Naive thymus-derived CD4-positive, alpha-beta T cell (primary cell): ENCODE measurements around the gene PIEZO2. TPM values are rescaled to one million over a fixed set of nuclear protein-coding genes. Genes with fewer than 3 reads are reported as not detected.
"Not testable (repeated sequence)": the region's sequence is repeated elsewhere in the genome, so short reads cannot be mapped to it uniquely, and the experiment has no call there.

ENCODE experiments used
- ATAC-seq: fragments of 150-1000 bp; cut with Tn5 transposase; 2 replicates; pipeline ENCODE4 v1.10.0; 2021; ENCODE audit warnings: mild to moderate bottlenecking, moderate library complexity
- CTCF ChIA-PET: fragments of 350-600 bp; sonication (Branson Sonifier 250); formaldehyde crosslinking; loops from one replicate; lab custom pipeline; 2021; ENCODE audit warnings: antibody characterized with exemption; lab: Charles Lee
- POLR2A ChIA-PET: fragments of 350-600 bp; sonication (Branson Sonifier 250); formaldehyde crosslinking; loops from one replicate; lab custom pipeline; 2021; ENCODE audit warnings: antibody characterized with exemption, inconsistent platforms; lab: Charles Lee
- DNase-seq, 9 donors: peaks; one replicate each; pipeline versions ENCODE4 v3.0.0 to v3.0.0-alpha.2; 2020 to 2022; ENCODE audit warnings: mixed read lengths in 1 of 9
- H3K27ac ChIP-seq: one replicate; pipeline ENCODE4 v1.7.0; 2013; ENCODE audit warnings: mild to moderate bottlenecking, low read depth, low read length, moderate library complexity
- H3K27me3 ChIP-seq, 2 donors: one replicate each; pipeline ENCODE4 v1.7.0; 2013; ENCODE audit warnings: low read length in 2 of 2, mild to moderate bottlenecking in 2 of 2, moderate library complexity in 2 of 2; ENCODE audit not compliant: control insufficient read depth in 2 of 2, insufficient read depth in 2 of 2
- H3K36me3 ChIP-seq, 3 experiments: 1 replicate in 2 of 3; 2 replicates in 1 of 3; pipeline ENCODE4 v1.7.0; 2013; ENCODE audit warnings: low read length in 3 of 3, mild to moderate bottlenecking in 3 of 3, moderate library complexity in 1 of 3; ENCODE audit not compliant: insufficient read depth in 3 of 3, control insufficient read depth in 2 of 3
- H3K4me1 ChIP-seq, 2 donors: one replicate each; pipeline ENCODE4 v1.7.0; 2013; ENCODE audit warnings: low read length in 2 of 2, mild to moderate bottlenecking in 2 of 2, moderate library complexity in 1 of 2; ENCODE audit not compliant: control insufficient read depth in 2 of 2, insufficient read depth in 2 of 2
- H3K4me3 ChIP-seq: 2 replicates; pipeline ENCODE4 v1.7.0; 2013; ENCODE audit warnings: mild to moderate bottlenecking, low read length
- H3K9me3 ChIP-seq, 3 experiments: 1 replicate in 2 of 3; 2 replicates in 1 of 3; pipeline ENCODE4 v1.7.0; 2013; ENCODE audit warnings: low read length in 3 of 3; ENCODE audit not compliant: control insufficient read depth in 2 of 3
- H3K27ac Mint-ChIP-seq, 9 donors: one replicate each; pipeline ENCODE4 v1.8.0; 2020 to 2022; ENCODE audit warnings: mixed read lengths in 9 of 9, mild to moderate bottlenecking in 8 of 9, moderate library complexity in 5 of 9, inconsistent platforms in 2 of 9
- H3K27me3 Mint-ChIP-seq, 5 donors: one replicate each; pipeline ENCODE4 v1.8.0; 2021 to 2022; ENCODE audit warnings: mixed read lengths in 5 of 5, mild to moderate bottlenecking in 1 of 5
- H3K36me3 Mint-ChIP-seq, 5 donors: one replicate each; pipeline ENCODE4 v1.8.0; 2020 to 2022; ENCODE audit warnings: mixed read lengths in 5 of 5, mild to moderate bottlenecking in 3 of 5, inconsistent platforms in 1 of 5
- H3K4me1 Mint-ChIP-seq, 7 donors: one replicate each; pipeline ENCODE4 v1.8.0; 2020 to 2022; ENCODE audit warnings: mixed read lengths in 7 of 7, mild to moderate bottlenecking in 3 of 7, inconsistent platforms in 1 of 7
- H3K4me3 Mint-ChIP-seq, 10 donors: one replicate each; pipeline ENCODE4 v1.8.0; 2020 to 2022; ENCODE audit warnings: mild to moderate bottlenecking in 10 of 10, mixed read lengths in 10 of 10, moderate library complexity in 6 of 10, inconsistent platforms in 2 of 10
- H3K9me3 Mint-ChIP-seq, 11 donors: one replicate each; pipeline ENCODE4 v1.8.0; 2020 to 2022; ENCODE audit warnings: mixed read lengths in 11 of 11, mild to moderate bottlenecking in 4 of 11, inconsistent platforms in 1 of 11, moderate library complexity in 1 of 11
- intact Hi-C, 2 donors: fragments of 100-400 bp; cut with micrococcal nuclease; formaldehyde crosslinking; loops; one replicate each; pipeline ENCODE4 v1.15.1; 2023
- polyA plus RNA-seq, 2 donors: library from polyadenylated mRNA; unstranded; fragments of 300-500 nt; fragmentation: Illumina TruSeq; gene quantifications; one replicate each; pipeline ENCODE4 v1.2.3, GENCODE V29; 2021
- total RNA-seq, 6 experiments: library from RNA in 5 of 6; stranded (reverse) in 5 of 6; gene quantifications; 1 replicate in 5 of 6; 2 replicates in 1 of 6; pipeline ENCODE4 v1.2.3 and lab custom pipeline; 2021 to 2026

The PIEZO2 gene
- total and polyA plus RNA-seq, 7 experiments from 2014 or later = not detected

GRCh38 chr18:10916865-10917264 is 232.5 kb downstream of the PIEZO2 start:
- Mint-ChIP-seq H3K4me1 (no peaks in the 10 kb centered on the region), H3K27me3 (peaks cover 0 to 8% (median 0%) of the 10 kb centered on the region in 5 donors), H3K4me3 (no peak overlapping the region), H3K36me3 (no peaks in the 10 kb centered on the region), H3K27ac (no peak overlapping the region), H3K9me3 (no peaks in the 10 kb centered on the region)
- H3K27me3 ChIP-seq = no peaks in the 10 kb centered on the region
- no peaks in the 10 kb centered on the region for H3K9me3 ChIP-seq
- no peak for ATAC-seq
- no peaks in the 10 kb centered on the region for H3K4me1 ChIP-seq
- CTCF ChIA-PET = no interaction called here
- DNase-seq = no peak
- intact Hi-C loops = no loop called here
- H3K27ac ChIP-seq = no peak overlapping the region
- H3K4me3 ChIP-seq = no peak overlapping the region
- POLR2A ChIA-PET = no interaction called here
- H3K36me3 ChIP-seq = no peaks in the 10 kb centered on the region

DNA sequence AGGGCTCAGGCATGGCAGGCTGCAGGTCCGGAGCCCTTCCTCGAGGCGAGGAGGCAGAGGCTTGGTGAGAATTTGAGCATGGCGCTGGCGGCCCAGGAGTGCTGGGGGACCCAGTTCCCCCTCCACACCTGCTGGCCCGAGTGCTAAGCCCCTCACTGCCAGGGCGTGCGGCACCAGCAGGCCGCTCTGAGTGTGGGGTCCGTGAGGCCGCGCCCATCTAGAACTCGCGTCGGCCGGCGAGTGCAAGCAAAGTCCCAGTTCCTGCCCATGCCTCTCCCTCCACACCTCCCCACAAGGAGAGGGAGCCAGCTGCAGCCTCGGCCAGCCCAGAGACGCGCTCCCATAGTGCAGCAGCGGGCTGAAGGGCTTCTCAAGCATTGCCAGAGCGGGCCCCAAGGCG is 233.0 kb downstream of the PIEZO2 start:
- Mint-ChIP-seq H3K4me3 (no peak overlapping the region), H3K9me3 (no peaks in the 10 kb centered on the region), H3K4me1 (no peaks in the 10 kb centered on the region), H3K36me3 (no peaks in the 10 kb centered on the region), H3K27ac (no peak overlapping the region), H3K27me3 (peaks cover 0 to 8% (median 0%) of the 10 kb centered on the region in 5 donors)
- no peaks in the 10 kb centered on the region for H3K27me3 ChIP-seq
- no peaks in the 10 kb centered on the region for H3K4me1 ChIP-seq
- ATAC-seq = no peak
- H3K27ac ChIP-seq = no peak overlapping the region
- no peaks in the 10 kb centered on the region for H3K9me3 ChIP-seq
- no peaks in the 10 kb centered on the region for H3K36me3 ChIP-seq
- intact Hi-C loops = no loop called here
- ChIA-PET CTCF (no interaction called here), POLR2A (interaction anchor here (0.6 kb wide), 1 partner anchor 15 kb away, joined by 3 read pairs; no protein-coding TSS in a partner anchor)
- no peak overlapping the region for H3K4me3 ChIP-seq
- DNase-seq = no peak

GRCh38 chr18:10915748-10916147 is 233.6 kb downstream of the PIEZO2 start:
- CTCF ChIA-PET, ATAC-seq, DNase-seq, H3K4me3 ChIP-seq, intact Hi-C loops, H3K36me3 Mint-ChIP-seq, H3K4me3 Mint-ChIP-seq, H3K4me1 ChIP-seq, H3K27me3 ChIP-seq, H3K36me3 ChIP-seq, H3K9me3 Mint-ChIP-seq, H3K9me3 ChIP-seq, H3K27ac Mint-ChIP-seq, H3K27me3 Mint-ChIP-seq, H3K27ac ChIP-seq, H3K4me1 Mint-ChIP-seq: not testable (repeated sequence)
- POLR2A ChIA-PET = interaction anchor here (0.6 kb wide), 1 partner anchor 16 kb away, joined by 3 read pairs; no protein-coding TSS in a partner anchor

- H3K27ac Mint-ChIP-seq, H3K4me1 Mint-ChIP-seq, H3K36me3 ChIP-seq, POLR2A ChIA-PET, intact Hi-C loops, ATAC-seq, H3K4me3 Mint-ChIP-seq, H3K9me3 Mint-ChIP-seq, H3K4me3 ChIP-seq, CTCF ChIA-PET, H3K27me3 Mint-ChIP-seq, DNase-seq, H3K9me3 ChIP-seq, H3K4me1 ChIP-seq, H3K27ac ChIP-seq, H3K27me3 ChIP-seq, H3K36me3 Mint-ChIP-seq: not testable (repeated sequence)
Measured at GRCh38 chr18:10914610-10915009, 234.8 kb downstream of the PIEZO2 start.

DNA sequence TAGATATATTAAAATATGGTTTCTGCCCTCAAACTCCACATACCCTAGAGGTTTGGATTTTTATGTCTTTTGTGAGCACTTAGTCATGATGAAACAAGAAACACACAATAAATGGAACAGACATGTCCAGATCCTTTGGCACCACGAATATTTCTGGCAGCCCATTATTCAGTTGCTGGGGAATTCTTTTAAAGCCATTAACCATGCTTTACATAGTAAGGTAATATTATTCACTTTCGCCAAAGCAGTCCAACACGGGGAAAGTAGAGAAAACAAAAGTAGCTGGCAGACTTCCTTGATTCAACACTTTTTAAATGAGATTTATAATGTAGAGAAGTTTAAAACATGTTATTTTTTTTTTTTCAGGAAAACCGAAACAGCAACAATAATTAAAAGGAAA is 235.4 kb downstream of the PIEZO2 start:
- ATAC-seq = no peak
- Histone ChIP-seq H3K4me1 (no peaks in the 10 kb centered on the region), H3K36me3 (no peaks in the 10 kb centered on the region), H3K9me3 (no peaks in the 10 kb centered on the region), H3K27me3 (no peaks in the 10 kb centered on the region), H3K27ac (no peak overlapping the region), H3K4me3 (no peak overlapping the region)
- Mint-ChIP-seq H3K36me3 (no peaks in the 10 kb centered on the region), H3K27ac (no peak overlapping the region), H3K4me1 (no peaks in the 10 kb centered on the region), H3K27me3 (no peaks in the 10 kb centered on the region), H3K4me3 (no peak overlapping the region), H3K9me3 (peaks cover 0 to 2% (median 0%) of the 10 kb centered on the region in 11 donors)
- ChIA-PET POLR2A (no interaction called here), CTCF (no interaction called here)
- intact Hi-C loops = no loop called here
- no peak for DNase-seq

GRCh38 chr18:10912790-10913545 is 236.4 kb downstream of the PIEZO2 start:
- H3K27me3 Mint-ChIP-seq = no peaks in the 10 kb centered on the region
- H3K27ac Mint-ChIP-seq = no peak overlapping the region
- no peaks in the 10 kb centered on the region for H3K4me1 Mint-ChIP-seq
- H3K4me3 ChIP-seq = no peak overlapping the region
- ATAC-seq = no peak
- H3K36me3 ChIP-seq = no peaks in the 10 kb centered on the region
- H3K36me3 Mint-ChIP-seq = no peaks in the 10 kb centered on the region
- POLR2A ChIA-PET = no interaction called here
- DNase-seq = no peak
- CTCF ChIA-PET = no interaction called here
- peaks cover 0 to 2% (median 0%) of the 10 kb centered on the region in 11 donors for H3K9me3 Mint-ChIP-seq
- no peaks in the 10 kb centered on the region for H3K4me1 ChIP-seq
- H3K27ac ChIP-seq = no peak overlapping the region
- no peak overlapping the region for H3K4me3 Mint-ChIP-seq
- H3K27me3 ChIP-seq = no peaks in the 10 kb centered on the region
- intact Hi-C loops = no loop called here
- no peaks in the 10 kb centered on the region for H3K9me3 ChIP-seq

GRCh38 chr18:10909724-10910123 is 239.6 kb downstream of the PIEZO2 start:
- Histone ChIP-seq H3K27ac (no peak overlapping the region), H3K4me1 (no peaks in the 10 kb centered on the region), H3K4me3 (no peak overlapping the region), H3K9me3 (no peaks in the 10 kb centered on the region), H3K27me3 (no peaks in the 10 kb centered on the region), H3K36me3 (no peaks in the 10 kb centered on the region)
- no peak for ATAC-seq
- Mint-ChIP-seq H3K4me1 (no peaks in the 10 kb centered on the region), H3K9me3 (peaks cover 0 to 3% (median 0%) of the 10 kb centered on the region in 11 donors), H3K27me3 (peaks cover 0 to under 1% (median 0%) of the 10 kb centered on the region in 5 donors), H3K4me3 (no peak overlapping the region), H3K36me3 (no peaks in the 10 kb centered on the region), H3K27ac (no peak overlapping the region)
- CTCF ChIA-PET = no interaction called here
- POLR2A ChIA-PET = no interaction called here
- DNase-seq = no peak
- intact Hi-C loops = no loop called here
